Renal cortical epithelial cell (primary cell): ENCODE measurements around the gene TPM2. TPM values are rescaled to one million over a fixed set of nuclear protein-coding genes. Genes with fewer than 3 reads are reported as not detected.
"Not testable (repeated sequence)": the region's sequence is repeated elsewhere in the genome, so short reads cannot be mapped to it uniquely, and the experiment has no call there.

Experiments used
- DNase-seq: peaks from one replicate; pipeline ENCODE4 v3.0.0-alpha.2; 2011; ENCODE audit warnings: low read depth
- total RNA-seq: library from RNA; depleted of rRNA; stranded (reverse); fragments of >200 nt; gene quantifications from 2 replicates; pipeline ENCODE4 v1.2.3, GENCODE V29; 2014

Gene TPM2
- total RNA-seq, 1 donor from 2014 or later: 124 TPM

DNA sequence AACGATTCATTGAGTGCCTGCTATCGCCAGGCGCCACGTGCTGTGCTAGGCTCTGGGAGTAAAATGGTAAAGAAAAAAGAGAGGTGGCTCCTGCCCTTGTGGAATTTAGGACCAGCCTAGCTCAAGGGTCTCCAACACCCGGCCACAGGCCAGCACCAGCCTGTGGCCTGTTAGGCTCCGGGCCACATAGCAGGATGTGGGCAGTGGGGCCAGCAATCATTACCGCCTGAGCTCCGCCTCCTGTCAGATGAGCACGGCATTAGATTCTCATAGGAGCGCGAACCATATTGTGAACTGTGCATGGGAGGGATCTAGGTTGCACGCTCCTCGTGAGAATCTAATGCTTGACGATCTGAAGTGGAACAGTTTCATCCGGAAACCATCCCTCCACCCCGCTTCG is 33.4 kb downstream of the TPM2 start:
- DNase-seq: no peak

- no peak for DNase-seq
Measured at GRCh38 chr9:35653611-35654010, 36.1 kb downstream of the TPM2 start.

DNA sequence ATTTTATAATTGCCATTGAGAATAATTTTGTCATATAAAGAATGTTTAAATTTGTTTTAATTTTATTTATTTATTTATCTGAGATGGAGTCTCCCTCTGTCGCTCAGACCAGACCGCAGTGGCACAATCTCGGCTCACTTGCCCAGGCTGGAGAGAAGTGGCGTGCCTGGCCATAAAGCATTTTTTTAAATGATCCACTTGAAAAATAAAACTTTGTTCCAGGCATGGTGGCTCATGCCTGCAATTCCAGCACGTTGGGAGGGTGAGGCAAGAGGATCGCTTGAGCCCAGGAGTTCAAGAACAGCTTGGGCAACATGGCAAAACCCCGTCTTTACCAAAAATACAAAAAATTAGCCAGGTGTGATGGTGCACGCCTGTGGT is 36.9 kb downstream of the TPM2 start:
- no peak for DNase-seq

GRCh38 chr9:35651956-35652828 is 37.5 kb downstream of the TPM2 start:
- DNase-seq: peak; percentile 63

- no peak for DNase-seq
Measured at GRCh38 chr9:35650341-35651158, 39.2 kb downstream of the TPM2 start, which contains the start of gene SIT1. SIT1 (minus strand) TSS chr9:35650931; CDS start chr9:35650853, 78 bp downstream.

DNA sequence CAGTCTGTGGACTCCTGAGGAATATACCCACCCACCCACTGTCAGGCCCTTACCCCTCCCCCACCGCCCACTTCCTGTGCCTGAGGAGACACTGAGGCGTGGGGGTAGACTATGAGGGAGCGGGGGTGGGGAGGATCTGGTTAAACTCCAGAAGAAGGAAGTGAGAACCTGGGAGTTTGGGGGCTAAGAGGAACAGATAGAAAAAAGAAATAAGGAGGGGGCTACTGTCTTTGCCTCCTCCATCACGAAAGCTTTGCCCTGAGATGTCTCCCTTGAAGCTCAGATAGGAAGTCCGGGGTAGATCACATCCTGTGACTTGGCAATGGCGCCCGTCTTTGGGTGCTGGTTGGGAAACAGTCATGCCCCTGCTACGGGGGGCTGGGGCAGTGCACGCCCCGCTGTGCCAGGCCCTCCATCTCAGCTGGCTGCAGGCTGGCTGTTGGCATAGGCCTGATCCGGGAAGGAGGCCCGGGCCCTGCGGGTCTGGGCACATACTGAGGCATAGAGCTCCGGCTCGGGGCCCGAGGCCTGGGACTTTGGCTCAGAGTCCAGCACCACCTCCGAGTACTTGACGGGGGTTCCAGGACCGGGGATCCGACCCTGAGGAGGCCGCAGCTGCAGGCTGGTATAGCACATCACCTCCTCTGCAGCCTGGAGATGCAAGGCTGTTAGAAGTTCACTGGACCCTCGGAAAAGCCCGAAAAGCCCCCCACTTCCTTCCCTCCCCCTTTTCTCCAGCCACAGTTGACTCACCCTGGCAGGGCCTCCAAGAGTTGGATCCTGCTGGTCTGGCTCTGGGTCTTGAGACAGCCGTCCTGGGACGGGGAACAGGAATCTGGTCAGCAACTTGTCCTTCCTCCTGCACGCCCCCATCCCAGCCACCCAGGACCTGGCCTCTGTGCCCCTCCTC is 40.0 kb downstream of the TPM2 start:
- no peak for DNase-seq

DNA sequence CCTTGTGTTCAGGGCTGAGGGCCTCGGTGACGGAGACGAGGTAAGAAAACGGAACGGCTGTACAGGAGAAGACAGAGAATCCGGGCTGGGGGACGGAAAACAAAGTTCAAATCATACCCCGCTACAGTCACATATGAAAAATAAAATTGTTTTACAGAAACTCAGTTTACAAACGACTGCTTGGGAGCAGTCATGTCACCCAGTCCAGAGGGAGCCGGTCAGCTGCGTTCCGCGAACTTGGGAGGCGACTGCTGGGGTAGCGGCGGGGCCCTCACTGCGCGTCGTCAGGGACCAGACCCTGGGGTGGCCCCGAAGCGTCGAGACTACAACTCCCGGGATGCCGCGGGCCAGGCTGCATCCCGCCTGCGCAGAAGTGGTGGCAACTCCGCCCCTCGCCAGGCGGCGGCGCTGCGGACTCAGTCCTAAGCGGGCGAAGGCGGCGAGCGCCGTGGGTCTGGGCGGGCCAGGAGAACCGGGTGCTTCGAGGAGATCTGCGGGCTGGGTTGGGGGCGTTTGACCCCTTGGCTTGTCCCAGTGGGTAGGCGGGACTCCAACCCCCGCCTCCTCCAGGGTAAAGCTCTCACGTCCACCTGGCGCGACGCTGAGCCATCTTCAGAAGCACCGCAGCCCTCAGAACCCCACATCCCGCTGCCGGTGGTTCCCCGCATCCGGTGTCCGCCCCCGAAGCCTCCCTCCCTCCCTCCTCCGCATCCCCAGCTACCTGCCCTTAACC is 43.0 kb downstream of the TPM2 start:
- peak; percentile 67 for DNase-seq

DNA sequence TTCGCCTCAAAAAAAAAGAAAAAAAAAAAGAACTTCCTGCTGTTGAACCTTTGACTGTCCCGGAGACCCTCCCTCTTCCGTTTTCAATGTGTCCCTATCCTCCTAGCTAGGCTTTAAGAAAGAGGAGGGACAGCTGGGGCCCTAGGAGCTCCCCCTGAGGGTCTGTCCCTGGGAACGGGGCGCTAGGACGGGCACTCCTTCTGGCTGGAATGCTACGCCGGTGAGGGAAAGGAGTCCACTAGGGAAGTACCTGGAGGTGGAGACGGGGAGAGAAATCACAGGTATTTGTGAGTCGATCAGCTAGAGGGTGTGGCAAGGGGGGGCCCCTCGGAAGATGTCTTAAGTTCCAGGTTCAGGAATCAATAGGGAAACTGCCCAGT is 43.6 kb downstream of the TPM2 start:
- DNase-seq: peak; percentile 36

DNA sequence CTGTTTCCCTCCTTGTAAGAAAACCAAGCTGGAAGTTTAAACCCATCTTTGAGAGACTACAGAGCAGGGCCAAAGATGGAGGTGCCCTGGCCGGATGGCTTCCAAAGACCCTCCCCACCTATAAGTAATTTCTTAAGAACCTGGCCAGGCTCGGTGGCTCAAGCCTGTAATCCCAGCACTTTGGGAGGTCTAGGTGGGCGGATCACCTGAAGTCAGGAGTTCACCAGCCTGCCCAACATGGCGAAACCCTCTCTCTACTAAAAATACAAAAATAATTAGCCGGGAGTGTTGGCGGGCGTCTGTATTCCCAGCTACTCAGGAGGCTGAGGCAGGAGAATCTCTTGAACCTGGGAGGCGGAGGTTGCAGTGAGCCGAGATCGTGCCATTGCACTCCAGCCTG is 44.0 kb downstream of the TPM2 start:
- DNase-seq: not testable (repeated sequence)

DNA sequence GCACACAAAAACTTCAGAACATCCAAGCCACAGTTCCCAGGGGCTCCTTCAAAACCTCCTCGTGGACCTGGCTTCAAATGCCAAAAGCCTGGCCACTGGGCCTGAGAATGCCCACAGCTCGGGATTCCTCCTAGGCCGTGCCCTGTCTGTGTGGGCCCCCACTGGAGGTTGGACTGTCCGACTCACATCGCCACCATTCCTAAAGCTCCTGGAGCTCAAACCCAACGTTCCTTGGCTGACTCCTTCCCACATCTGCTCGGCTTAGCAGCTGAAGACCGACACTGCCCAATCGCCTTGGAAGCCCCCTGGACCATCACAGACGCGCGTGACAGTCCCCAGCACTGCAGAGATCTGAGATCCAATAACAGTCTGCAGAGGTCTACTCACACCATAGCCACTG is 46.7 kb downstream of the TPM2 start:
- DNase-seq: no peak

DNA sequence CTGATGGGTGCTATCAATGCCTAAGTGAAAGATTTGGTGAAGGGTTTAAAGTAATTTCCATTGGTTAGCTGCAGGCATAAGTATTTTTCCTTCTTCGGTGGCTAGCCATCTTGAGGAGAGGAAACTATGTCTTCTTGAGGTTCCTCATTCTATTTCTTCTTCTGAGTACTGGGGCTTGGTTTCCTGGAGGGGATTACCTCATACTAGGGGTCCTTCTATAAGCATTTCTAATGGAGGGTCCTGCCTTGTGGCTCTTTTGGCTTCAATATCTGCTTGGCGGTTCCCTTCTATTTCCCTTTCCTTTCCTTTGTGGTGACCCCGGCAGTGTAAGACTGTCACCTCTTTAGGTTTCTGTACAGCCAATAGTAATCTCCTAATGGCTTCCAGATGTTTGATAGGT is 48.2 kb downstream of the TPM2 start:
- not testable (repeated sequence) for DNase-seq

DNA sequence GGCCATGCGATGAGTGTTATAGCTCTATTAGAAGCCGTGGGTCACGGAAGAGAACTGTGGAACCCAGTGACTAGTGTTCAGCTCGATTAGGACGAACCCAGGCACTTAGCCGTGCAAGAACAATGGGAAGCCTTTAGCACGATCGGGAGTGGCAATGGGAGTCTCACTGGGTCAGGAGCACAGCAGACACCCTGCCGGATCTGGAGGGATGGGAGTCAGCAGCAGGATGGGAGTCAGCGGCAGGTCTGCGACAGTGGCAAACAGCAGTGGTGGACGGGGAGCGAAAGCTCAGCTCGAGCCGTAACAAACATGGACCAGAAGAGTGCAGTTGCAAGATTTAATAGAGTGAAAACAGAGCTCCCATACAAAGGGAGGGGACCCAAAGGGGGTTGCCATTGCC is 49.3 kb downstream of the TPM2 start:
- DNase-seq: not testable (repeated sequence)

- no peak for DNase-seq
Measured at GRCh38 chr9:35639631-35640030, 50.1 kb downstream of the TPM2 start.

DNA sequence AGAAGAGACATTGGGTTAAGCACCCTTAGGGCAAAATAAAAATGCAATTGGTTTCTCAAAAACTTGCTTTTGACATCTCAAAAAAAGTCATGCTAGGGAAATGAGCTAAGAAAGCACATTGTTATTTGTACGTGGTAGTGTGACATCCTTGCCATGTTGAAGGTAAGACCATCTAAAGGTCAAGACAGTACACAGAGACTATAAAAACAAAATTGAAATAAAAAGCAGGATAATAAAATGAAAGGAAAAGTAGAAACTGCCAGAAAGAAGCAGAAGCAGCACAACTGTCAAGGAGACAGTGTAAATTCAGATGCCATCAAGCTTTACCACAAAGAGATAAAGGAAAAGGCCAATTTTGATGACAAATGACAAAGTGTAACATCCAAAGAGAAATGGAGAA is 50.5 kb downstream of the TPM2 start:
- DNase-seq: not testable (repeated sequence)

GRCh38 chr9:35638751-35639150 is 51.0 kb downstream of the TPM2 start:
- DNase-seq: not testable (repeated sequence)

DNA sequence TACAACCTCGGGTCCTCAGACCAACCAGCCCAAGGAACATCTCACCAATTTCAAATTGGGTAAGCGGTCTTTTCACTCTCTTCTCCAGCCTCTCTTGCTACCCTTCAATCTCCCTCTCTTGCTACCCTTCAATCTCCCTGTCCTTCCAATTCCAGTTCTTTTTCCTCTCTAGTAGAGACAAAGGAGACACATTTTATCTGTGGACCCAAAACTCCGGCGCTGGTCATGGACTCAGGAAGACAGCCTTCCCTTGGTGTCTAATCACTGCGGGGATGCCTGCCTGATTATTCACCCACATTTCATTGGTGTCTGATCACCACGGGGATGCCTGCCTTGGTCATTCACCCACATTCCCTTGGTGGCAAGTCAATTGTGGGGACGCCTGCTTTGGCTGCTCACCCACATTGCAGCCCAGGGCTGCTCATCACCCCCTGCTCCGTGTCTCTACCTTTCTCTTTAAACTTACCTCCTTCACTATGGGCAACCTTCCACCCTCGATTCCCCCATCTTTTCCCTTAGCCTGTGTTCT is 52.2 kb downstream of the TPM2 start:
- DNase-seq: not testable (repeated sequence)

DNA sequence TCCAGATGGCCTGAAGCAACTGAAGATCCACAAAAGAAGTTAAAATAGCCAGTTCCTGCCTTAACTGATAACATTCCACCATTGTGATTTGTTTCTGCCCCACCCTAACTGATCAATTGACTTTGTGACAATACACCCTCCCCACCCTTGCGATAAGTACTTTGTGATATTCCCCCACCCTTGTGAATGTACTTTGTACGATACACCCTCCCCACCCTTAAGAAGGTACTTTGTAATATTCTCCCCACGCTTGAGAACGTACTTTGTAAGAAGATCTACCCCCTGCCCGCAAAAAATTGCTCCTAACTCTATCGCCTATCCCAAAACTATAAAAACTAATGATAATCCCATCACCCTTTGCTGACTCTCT is 52.9 kb downstream of the TPM2 start:
- not testable (repeated sequence) for DNase-seq

DNA sequence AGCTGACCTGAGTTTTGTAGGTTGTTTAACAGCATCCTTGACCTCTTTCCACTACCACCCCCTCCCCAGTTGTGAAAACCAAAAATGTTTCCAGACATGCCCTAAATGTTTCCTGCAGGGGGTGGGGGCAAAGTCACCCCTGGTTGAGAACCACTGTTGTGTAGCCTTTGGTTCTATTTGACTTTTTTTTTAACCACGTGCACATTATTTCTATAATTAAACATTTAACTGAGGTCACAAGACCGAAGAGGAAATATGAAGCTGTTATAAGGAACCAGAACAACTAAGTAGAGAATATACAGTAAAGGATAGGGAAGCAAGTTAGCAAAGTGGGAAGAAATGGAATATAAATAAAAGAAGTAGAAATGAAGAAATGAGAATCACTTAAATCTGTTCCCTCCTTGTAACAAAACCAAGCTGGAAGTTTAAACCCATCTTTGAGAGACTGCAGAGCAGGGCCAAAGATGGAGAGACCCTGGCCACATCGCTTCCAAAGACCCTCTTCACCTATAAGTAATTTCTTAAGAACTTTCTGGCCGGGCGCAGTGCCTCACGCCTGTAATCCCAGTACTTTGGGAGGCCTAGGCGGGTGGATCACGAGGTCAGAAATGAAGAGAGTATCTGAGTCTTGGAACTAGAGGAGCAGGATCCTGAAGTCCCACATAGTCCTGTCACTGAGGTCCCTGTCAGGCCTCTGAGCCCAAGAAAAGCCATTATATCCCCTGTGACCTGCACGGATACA is 53.4 kb downstream of the TPM2 start:
- DNase-seq: no peak

DNA sequence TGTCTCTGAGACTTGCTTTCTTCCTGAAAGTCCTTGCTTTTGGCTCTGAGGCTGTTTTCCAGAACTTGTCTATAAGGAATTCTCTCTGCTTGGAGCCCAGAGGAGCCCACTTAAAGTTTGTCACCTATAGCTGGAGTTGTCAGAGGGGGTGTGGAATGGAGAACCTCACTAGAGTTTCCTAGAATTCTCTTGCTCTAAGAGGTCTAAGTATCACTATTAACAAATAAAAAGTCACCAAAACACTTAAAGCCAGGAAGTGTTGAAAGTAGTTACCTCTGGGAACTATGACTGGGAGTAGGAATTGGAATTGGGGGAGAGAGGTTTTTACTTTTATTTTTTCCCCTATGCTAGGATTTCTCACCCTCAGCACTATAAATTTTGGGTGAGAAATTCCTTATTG is 54.0 kb downstream of the TPM2 start:
- DNase-seq: no peak
